ENCODE data around the gene NFIX.

The NFIX gene

GRCh38 chr19:13036366-13036976, 41.2 kb downstream of the NFIX start:
- no peak for DNase-seq (ENCODE audit: low read depth)

- DNase-seq (ENCODE audit: low read depth) = no peak
Observed at GRCh38 chr19:13037161-13037560, 41.9 kb downstream of the NFIX start.

GRCh38 chr19:13037731-13038130, 42.5 kb downstream of the NFIX start:
- no peak for DNase-seq (ENCODE audit: low read depth)

- no peak for DNase-seq (ENCODE audit: low read depth)
Observed at GRCh38 chr19:13038306-13039210, 43.3 kb downstream of the NFIX start.

- DNase-seq (ENCODE audit: low read depth) = no peak
Observed at GRCh38 chr19:13039211-13039789, 44.0 kb downstream of the NFIX start.

- DNase-seq (ENCODE audit: low read depth) = no peak
Observed at GRCh38 chr19:13040232-13040947, 45.1 kb downstream of the NFIX start.

GRCh38 chr19:13040948-13041292, 45.6 kb downstream of the NFIX start:
- no peak for DNase-seq (ENCODE audit: low read depth)

- DNase-seq (ENCODE audit: low read depth) = no peak
Observed at GRCh38 chr19:13042443-13043130, 47.3 kb downstream of the NFIX start.

GRCh38 chr19:13043285-13043684, 48.0 kb downstream of the NFIX start:
- no peak for DNase-seq (ENCODE audit: low read depth)

GRCh38 chr19:13044231-13044836, 49.1 kb downstream of the NFIX start:
- no peak for DNase-seq (ENCODE audit: low read depth)

- DNase-seq (ENCODE audit: low read depth) = no peak
Observed at GRCh38 chr19:13045812-13046211, 50.5 kb downstream of the NFIX start.

GRCh38 chr19:13047374-13047773, 52.1 kb downstream of the NFIX start:
- no peak for DNase-seq (ENCODE audit: low read depth)

GRCh38 chr19:13050274-13050673, 55.0 kb downstream of the NFIX start:
- no peak for DNase-seq (ENCODE audit: low read depth)

- DNase-seq (ENCODE audit: low read depth) = no peak
Observed at GRCh38 chr19:13051557-13052165, 56.4 kb downstream of the NFIX start.

GRCh38 chr19:13052447-13053175, 57.3 kb downstream of the NFIX start:
- no peak for DNase-seq (ENCODE audit: low read depth)

GRCh38 chr19:13053238-13053637, 58.0 kb downstream of the NFIX start:
- no peak for DNase-seq (ENCODE audit: low read depth)

- DNase-seq (ENCODE audit: low read depth) = no peak
Observed at GRCh38 chr19:13053761-13054625, 58.7 kb downstream of the NFIX start.

- no peak for DNase-seq (ENCODE audit: low read depth)
Observed at GRCh38 chr19:13054626-13055212, 59.4 kb downstream of the NFIX start.
